Lung (tissue), 12 donors: ENCODE measurements around the gene JHY. TPM values are rescaled to one million over a fixed set of nuclear protein-coding genes. Genes with fewer than 3 reads are reported as not detected.

Experiments used
- ATAC-seq: fragments of 200-7000 bp; cut with Tn5 transposase; one replicate; pipeline ENCODE4 v1.9.1; 2020; ENCODE audit warnings: moderate number of reproducible peaks; ENCODE audit not compliant: insufficient read depth, low FRiP score
- DNase-seq, 3 donors: peaks; one replicate each; pipeline ENCODE4 v3.0.0-alpha.2; 2013 to 2017
- H3K27ac ChIP-seq, 2 donors: one replicate each; pipeline ENCODE4 v1.5.1; 2013; ENCODE audit warnings: mild to moderate bottlenecking in 2 of 2, moderate library complexity in 2 of 2, control low read depth in 1 of 2, inconsistent platforms in 1 of 2, low read depth in 1 of 2, low read length in 1 of 2
- H3K27me3 ChIP-seq, 3 donors: one replicate each; pipeline ENCODE4 v1.5.1; 2013; ENCODE audit warnings: low read length in 2 of 3; ENCODE audit not compliant: control insufficient read depth in 3 of 3, insufficient read depth in 3 of 3
- H3K36me3 ChIP-seq, 4 donors: one replicate each; pipeline ENCODE4 v1.5.1; 2013; ENCODE audit warnings: low read length in 4 of 4, mild to moderate bottlenecking in 1 of 4, moderate library complexity in 1 of 4; ENCODE audit not compliant: control insufficient read depth in 4 of 4, insufficient read depth in 4 of 4
- H3K4me1 ChIP-seq, 5 donors: one replicate each; pipeline ENCODE4 v1.5.1; 2013; ENCODE audit warnings: low read length in 5 of 5, mild to moderate bottlenecking in 2 of 5, moderate library complexity in 1 of 5; ENCODE audit not compliant: control insufficient read depth in 5 of 5, insufficient read depth in 5 of 5
- H3K4me3 ChIP-seq: one replicate; pipeline ENCODE4 v1.5.1; 2013; ENCODE audit warnings: mild to moderate bottlenecking, control low read depth, moderate library complexity
- H3K9ac ChIP-seq, 2 donors: one replicate each; pipeline ENCODE4 v1.5.1; 2013; ENCODE audit warnings: low read length in 2 of 2, control low read depth in 1 of 2; ENCODE audit not compliant: insufficient read depth in 1 of 2
- H3K9me3 ChIP-seq, 4 donors: one replicate each; pipeline ENCODE4 v1.5.1; 2013; ENCODE audit warnings: low read length in 3 of 4, mild to moderate bottlenecking in 1 of 4, moderate library complexity in 1 of 4; ENCODE audit not compliant: control insufficient read depth in 4 of 4, insufficient read depth in 3 of 4
- CTCF ChIP-seq: IDR thresholded peaks from 2 replicates; pipeline ENCODE4 v1.5.1; 2012; ENCODE audit warnings: mild to moderate bottlenecking; ENCODE audit errors: control extremely low read depth, extremely low read depth
- WGBS, 2 donors: extraction: QIAGEN DNeasy Blood & Tissue Kit; methylation state at CpG; one replicate each; pipeline ENCODE4 v1.1.7; 2013; 5-methylcytosine and 5-hydroxymethylcytosine counted together
- polyA plus RNA-seq, 2 donors: library from polyadenylated mRNA; stranded (reverse); fragments of 200-250 nt; gene quantifications; one replicate each; pipeline ENCODE4 v1.2.1, GENCODE V29; 2013
- total RNA-seq, 2 donors: library from RNA; depleted of rRNA in 1 of 2; stranded (reverse); fragments of >200 nt in 1 of 2; gene quantifications; one replicate each; pipeline ENCODE4 v1.2.1, GENCODE V29; 2014 to 2021
- donor health status: control.
- donor health status: control.
- donor health status: Bipolar disorder and iron deficiency.
- donor health status: healthy.
- donor health status: DM: yes; HTN: yes; CAD: no.

JHY gene
- total and polyA plus RNA-seq, 4 donors: 2.4 to 11.0 (median 7.3) TPM

DNA sequence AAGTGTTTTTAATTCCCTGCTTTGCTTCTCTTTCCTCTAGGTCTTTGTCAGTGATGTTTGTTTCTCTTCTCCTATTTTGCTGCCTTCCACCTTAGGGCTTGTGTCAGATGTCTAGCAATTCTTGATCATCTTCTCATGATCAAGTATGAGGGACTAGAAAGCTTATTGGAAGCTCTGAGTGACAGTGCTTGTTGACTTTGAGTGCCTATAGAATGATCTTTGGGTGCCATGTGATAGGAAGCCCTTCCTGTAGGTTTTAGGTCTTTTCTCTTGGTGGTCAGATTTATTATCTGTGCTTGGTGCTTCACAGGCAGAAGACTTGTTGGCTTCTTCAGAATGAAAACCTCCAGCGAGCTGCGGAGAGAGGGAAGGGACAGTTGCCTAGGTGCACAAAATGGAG, 56.0 kb downstream of the JHY start:
- Histone ChIP-seq H3K4me3 (no peak overlapping the region), H3K36me3 (peaks cover 0 to 6% (median 2%) of the 10 kb centered on the region in 4 donors), H3K9ac (no peak overlapping the region), H3K27me3 (no peaks in the 10 kb centered on the region), H3K4me1 (no peaks in the 10 kb centered on the region), H3K9me3 (no peaks in the 10 kb centered on the region), H3K27ac (no peak overlapping the region)
- DNase-seq (no peak), ATAC-seq (no peak)
- WGBS, 2 donors: 94 to 100% methylated on average over 2 of the region's 2 CpGs
- no peak for TF ChIP-seq CTCF

DNA sequence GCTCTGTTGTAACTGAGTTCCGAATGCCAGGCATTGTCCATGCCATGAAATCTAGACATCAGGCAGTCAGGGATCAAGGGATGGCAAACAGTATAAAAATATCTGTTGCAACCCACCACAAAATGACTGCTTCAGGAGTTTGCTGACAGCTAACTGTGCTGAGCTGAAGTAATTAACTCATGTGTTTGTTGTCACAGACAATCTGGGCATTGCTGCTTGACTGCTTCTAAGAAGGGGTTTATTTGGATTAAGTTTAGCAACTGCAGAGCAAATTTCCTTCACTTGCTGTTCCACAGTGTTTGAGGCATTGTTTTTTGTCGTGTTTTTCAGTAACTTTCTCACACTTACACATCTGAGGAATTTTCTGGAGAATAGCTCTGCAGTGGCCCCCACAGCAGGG, 68.7 kb downstream of the JHY start:
- 68 to 73% methylated on average over 2 of the region's 2 CpGs for WGBS, 2 donors
- DNase-seq (peak in 1 of 3 donors; percentile 4), ATAC-seq (no peak)
- TF ChIP-seq CTCF: no peak
- no peaks in the 10 kb centered on the region for H3K9me3 ChIP-seq
- no peak overlapping the region for H3K27ac ChIP-seq
- peaks cover 0 to 5% (median 2%) of the 10 kb centered on the region in 4 donors for H3K36me3 ChIP-seq
- no peak overlapping the region for H3K9ac ChIP-seq
- H3K4me3 ChIP-seq: no peak overlapping the region
- H3K4me1 ChIP-seq: no peaks in the 10 kb centered on the region
- H3K27me3 ChIP-seq: no peaks in the 10 kb centered on the region

DNA sequence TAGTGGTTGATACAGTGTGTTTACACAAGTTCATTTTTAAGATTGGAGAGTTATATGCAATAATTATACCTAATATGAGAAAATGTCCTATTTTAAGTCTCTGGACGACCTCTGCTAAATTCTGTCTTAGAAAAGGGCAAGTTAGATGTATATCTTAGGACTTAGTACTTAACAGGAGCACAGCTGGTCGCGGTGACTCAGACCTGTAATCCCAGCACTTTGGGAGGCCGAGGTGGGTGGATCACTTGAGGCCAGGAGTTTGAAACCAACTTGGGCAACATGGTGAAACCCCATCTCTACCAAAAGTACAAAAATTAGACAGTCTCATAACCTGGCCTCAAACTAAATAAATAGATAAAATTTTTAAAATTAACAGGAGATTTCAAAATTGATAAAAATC, 71.9 kb downstream of the JHY start:
- no peak overlapping the region for H3K27ac ChIP-seq
- peaks cover 0 to 6% (median 0%) of the 10 kb centered on the region in 4 donors for H3K36me3 ChIP-seq
- WGBS, 2 donors: 89 to 95% methylated on average over 4 of the region's 4 CpGs
- H3K9me3 ChIP-seq: no peaks in the 10 kb centered on the region
- no peak for DNase-seq
- H3K4me3 ChIP-seq: no peak overlapping the region
- no peak overlapping the region for H3K9ac ChIP-seq
- no peak for ATAC-seq
- H3K27me3 ChIP-seq: no peaks in the 10 kb centered on the region
- no peak for TF ChIP-seq CTCF
- no peaks in the 10 kb centered on the region for H3K4me1 ChIP-seq

- H3K9me3 ChIP-seq: peaks cover 0 to 1% (median 0%) of the 10 kb centered on the region in 4 donors
- no peak overlapping the region for H3K9ac ChIP-seq
- H3K4me3 ChIP-seq: no peak overlapping the region
- no peaks in the 10 kb centered on the region for H3K4me1 ChIP-seq
- no peak for TF ChIP-seq CTCF
- H3K27ac ChIP-seq: no peak overlapping the region
- DNase-seq (no peak), ATAC-seq (no peak)
- no peaks in the 10 kb centered on the region for H3K36me3 ChIP-seq
- 82 to 86% methylated on average over 4 of the region's 4 CpGs for WGBS, 2 donors
- H3K27me3 ChIP-seq: peaks cover 0 to 11% (median 11%) of the 10 kb centered on the region in 3 donors
Observed at GRCh38 chr11:122963961-122964360, 81.4 kb downstream of the JHY start.
